Activated T-helper 2 cell treated with anti-CD3 and anti-CD28 coated beads, Interferon-gamma antibody, Interleukin-2, Interleukin-4, amounts not matched to agents 10 μg/mL and 5 μg/mL and 100 μg/mL, durations not matched to agents 14 hours and 24 hours and 36 hours (primary cell): ENCODE data around the gene NLRP1. TPM values are rescaled to one million over a fixed set of nuclear protein-coding genes. Genes with fewer than 3 reads are reported as not detected.

Experiments used
- DNase-seq: peaks from one replicate; pipeline ENCODE4 v3.0.0; 2021; ENCODE audit warnings: low spot score
- H3K27ac Mint-ChIP-seq: one replicate; pipeline ENCODE4 v1.8.0; 2021; ENCODE audit warnings: mixed read lengths
- H3K27me3 Mint-ChIP-seq: one replicate; pipeline ENCODE4 v1.8.0; 2021; ENCODE audit warnings: low read depth, mixed read lengths
- H3K36me3 Mint-ChIP-seq: one replicate; pipeline ENCODE4 v1.8.0; 2021; ENCODE audit warnings: low read depth, mixed read lengths
- H3K4me1 Mint-ChIP-seq: one replicate; pipeline ENCODE4 v1.8.0; 2021; ENCODE audit warnings: low read depth, mixed read lengths
- H3K4me3 Mint-ChIP-seq: one replicate; pipeline ENCODE4 v1.8.0; 2021; ENCODE audit warnings: low read depth, mild to moderate bottlenecking, moderate library complexity, mixed read lengths
- H3K9me3 Mint-ChIP-seq: one replicate; pipeline ENCODE4 v1.8.0; 2021; ENCODE audit warnings: mixed read lengths
- intact Hi-C: fragments of 100-400 bp; cut with micrococcal nuclease; formaldehyde crosslinking; loops from one replicate; pipeline ENCODE4 v1.15.1; 2023
- total RNA-seq: library from RNA; stranded (reverse); gene quantifications from 2 replicates; pipeline ENCODE4 v1.2.3, GENCODE V29; 2022

The NLRP1 gene
- total RNA-seq, 1 donor from 2014 or later, result 26.3 TPM

DNA sequence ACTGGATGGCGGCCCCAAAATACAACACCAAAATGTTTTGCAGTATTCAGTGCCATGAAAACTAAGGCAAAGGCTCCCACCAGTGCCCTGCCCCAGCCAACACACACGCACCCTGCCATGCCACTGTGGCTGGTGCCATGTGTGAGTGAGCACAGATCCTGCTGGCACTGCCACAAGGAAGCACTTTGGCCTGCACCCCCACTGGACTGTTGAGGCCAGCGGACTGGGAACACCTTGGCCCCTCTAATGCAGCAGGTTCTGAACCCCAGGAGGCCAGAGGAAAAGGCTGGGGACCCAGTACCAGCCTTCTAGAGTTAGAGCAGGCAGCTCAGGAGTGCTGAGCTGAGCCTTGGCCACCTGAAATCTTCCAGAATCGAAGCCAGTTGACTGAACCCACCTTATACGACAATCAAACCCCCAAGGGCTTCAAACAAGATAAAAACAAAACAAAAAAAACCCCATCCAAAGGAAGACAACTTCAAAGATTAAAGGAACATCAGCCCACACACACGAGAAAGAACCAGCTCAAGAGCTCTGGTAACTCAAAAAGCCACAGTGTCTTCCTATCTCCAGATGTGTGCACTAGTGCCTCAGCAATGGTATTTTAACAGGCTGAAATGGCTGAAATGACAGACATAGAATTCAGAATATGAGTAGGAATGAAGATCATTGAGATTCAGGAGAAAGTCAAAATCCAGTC is 21.5 kb downstream of the NLRP1 start:
- H3K9me3 Mint-ChIP-seq, result no peaks in the 10 kb centered on the region
- peaks cover 46% of the 10 kb centered on the region for H3K36me3 Mint-ChIP-seq
- H3K4me1 Mint-ChIP-seq, result peaks cover 8% of the 10 kb centered on the region
- no peaks in the 10 kb centered on the region for H3K27me3 Mint-ChIP-seq
- H3K4me3 Mint-ChIP-seq, result no peak overlapping the region
- H3K27ac Mint-ChIP-seq, result peak overlapping the region; percentile 53
- intact Hi-C loops, result no loop called here
- no peak for DNase-seq

DNA sequence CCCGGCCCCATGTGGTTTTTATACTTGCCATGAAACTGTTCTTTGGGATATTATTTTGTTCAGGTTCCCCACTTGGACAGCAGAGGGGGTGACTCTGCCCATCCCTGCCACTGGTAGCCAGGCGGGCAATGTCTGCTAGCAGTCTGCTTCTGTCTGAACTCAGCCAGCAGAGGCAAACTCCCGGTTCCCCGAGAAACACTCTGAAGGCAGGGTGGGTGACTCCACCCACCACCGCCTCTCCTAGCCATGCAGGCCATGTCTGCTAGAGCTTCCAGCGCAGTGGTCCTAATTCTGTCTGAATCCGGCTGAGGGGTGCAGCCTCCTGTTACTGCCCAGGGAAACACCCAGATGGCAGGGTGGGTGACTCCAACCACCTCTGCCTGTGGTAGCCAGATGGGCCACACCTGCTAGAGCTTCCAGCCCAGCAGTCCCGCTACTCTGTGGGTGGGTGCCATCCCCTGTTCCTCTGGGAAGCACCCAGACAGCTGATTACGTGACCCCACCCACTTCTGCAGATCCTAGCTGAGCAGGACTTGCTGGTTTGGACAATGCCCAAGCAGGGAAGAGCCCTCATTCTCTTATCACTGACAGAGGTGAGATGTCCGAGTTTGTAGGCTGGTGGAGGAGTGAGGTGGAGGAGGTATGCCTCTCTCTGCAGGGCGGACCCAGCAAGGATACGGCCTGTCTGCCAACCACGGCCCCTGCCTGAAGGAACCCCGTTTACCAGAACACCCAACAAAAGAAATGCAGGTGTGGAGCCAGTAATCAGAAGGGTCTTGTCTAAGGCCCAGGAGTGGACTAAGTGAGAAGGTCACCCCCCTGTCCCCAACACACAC is 22.4 kb downstream of the NLRP1 start:
- H3K27me3 Mint-ChIP-seq, result no peaks in the 10 kb centered on the region
- H3K27ac Mint-ChIP-seq, result no peak overlapping the region
- DNase-seq, result no peak
- intact Hi-C loops, result no loop called here
- no peak overlapping the region for H3K4me3 Mint-ChIP-seq
- H3K36me3 Mint-ChIP-seq, result peaks cover 46% of the 10 kb centered on the region
- H3K4me1 Mint-ChIP-seq, result peaks cover 8% of the 10 kb centered on the region
- no peaks in the 10 kb centered on the region for H3K9me3 Mint-ChIP-seq

GRCh38 chr17:5560361-5560988 is 23.8 kb downstream of the NLRP1 start:
- no peak for DNase-seq
- Mint-ChIP-seq H3K4me1 (peaks cover 8% of the 10 kb centered on the region), H3K9me3 (no peaks in the 10 kb centered on the region), H3K27ac (no peak overlapping the region), H3K27me3 (no peaks in the 10 kb centered on the region), H3K4me3 (no peak overlapping the region), H3K36me3 (peaks cover 43% of the 10 kb centered on the region)
- intact Hi-C loops, result no loop called here

DNA sequence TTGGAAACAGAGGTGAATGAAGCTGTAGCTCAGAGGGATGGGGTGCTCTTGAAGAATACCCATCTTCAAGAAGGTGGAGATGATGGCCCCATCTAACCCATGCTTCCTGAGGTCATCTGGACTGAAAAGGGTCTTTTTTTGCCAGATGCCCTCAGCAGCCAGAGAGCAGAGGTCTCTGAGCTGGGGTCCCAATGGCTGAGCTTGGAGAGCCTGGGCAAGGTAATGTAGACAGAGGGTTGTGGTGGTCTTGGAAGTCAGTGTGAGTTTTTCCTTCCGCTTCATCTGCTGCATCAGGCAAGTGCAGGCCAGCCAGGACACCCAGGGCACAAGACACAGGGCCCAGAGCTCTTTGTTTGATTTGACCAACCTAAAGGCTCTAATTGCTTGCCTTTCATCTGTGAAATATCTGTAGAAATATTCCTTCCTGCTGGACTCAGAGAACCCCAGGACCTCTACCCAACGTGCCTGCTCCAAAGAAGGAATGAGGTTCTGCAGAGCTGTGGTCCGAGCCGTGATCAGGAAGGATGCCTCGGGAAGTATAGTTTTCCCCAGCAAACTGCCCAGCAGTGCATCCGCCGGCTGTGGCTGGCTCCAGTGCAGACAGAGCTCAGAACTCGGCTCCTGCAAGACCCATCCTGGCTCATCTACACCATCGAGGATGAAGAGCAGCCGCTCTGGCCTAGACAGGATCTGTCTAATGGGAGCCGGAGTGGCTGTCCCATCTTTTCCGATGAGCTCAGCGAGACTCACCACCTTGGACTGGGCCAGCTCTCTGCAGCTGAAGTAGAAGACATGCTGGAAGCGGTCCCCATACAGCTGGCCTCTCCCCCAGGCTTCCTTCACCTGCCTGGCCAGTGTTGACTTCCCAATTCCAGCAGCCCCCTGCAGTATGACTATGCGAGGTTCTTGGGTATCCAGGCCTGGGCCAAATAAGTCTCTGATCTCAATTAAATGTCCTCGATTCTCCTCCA is 25.2 kb downstream of the NLRP1 start:
- Mint-ChIP-seq H3K27me3 (no peaks in the 10 kb centered on the region), H3K9me3 (no peaks in the 10 kb centered on the region), H3K4me3 (no peak overlapping the region), H3K36me3 (peaks cover 45% of the 10 kb centered on the region), H3K4me1 (peaks cover 6% of the 10 kb centered on the region), H3K27ac (no peak overlapping the region)
- intact Hi-C loops, result no loop called here
- no peak for DNase-seq

DNA sequence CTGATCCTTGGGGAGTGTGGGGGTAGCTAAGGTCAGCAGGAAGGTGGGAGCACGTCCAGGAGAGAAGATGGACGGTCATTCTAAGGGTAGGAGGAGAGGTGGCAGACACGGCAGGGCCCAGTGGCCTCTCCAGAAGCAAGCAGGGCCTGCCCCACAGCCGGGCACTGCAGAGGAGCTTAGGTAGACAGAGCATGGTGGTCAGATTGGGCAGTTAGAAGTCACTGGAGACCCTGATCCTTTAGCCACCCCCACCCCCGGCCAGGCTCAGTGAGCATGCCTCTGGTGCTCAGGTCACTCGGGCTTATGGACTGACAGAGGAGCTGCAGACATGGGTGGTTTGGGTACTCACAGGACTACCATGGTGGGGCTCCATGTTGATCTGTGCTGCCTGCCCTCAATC is 26.3 kb downstream of the NLRP1 start:
- intact Hi-C loops, result no loop called here
- Mint-ChIP-seq H3K27ac (no peak overlapping the region), H3K27me3 (no peaks in the 10 kb centered on the region), H3K36me3 (peaks cover 42% of the 10 kb centered on the region), H3K4me1 (peaks cover 2% of the 10 kb centered on the region), H3K4me3 (no peak overlapping the region), H3K9me3 (no peaks in the 10 kb centered on the region)
- no peak for DNase-seq

- Mint-ChIP-seq H3K36me3 (peaks cover 45% of the 10 kb centered on the region), H3K4me3 (no peak overlapping the region), H3K27me3 (no peaks in the 10 kb centered on the region), H3K4me1 (no peaks in the 10 kb centered on the region), H3K27ac (no peak overlapping the region), H3K9me3 (no peaks in the 10 kb centered on the region)
- intact Hi-C loops, result no loop called here
- no peak for DNase-seq
These were observed 26.8 kb downstream of the NLRP1 start for GRCh38 chr17:5557485-5557884.

DNA sequence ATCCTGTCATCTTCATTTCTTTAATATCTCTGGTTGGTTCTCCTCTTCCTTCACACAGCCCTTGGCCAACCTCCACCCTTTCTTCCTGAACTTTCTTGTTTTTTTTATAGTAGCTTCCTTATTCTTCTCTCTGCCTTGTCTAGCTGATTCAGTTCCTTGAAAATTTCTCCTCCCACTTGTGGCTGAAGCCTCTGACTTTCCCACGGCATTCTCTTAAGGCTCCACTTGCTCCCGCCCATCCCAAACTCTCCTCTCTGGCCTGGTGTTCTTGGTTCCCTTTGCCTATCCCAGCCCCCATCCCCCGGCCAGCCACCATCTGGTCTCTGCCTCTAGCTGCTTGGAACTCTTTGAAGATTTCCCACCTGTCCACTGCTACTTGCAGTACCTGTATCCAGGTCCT is 29.1 kb downstream of the NLRP1 start:
- H3K4me3 Mint-ChIP-seq, result no peak overlapping the region
- DNase-seq, result no peak
- H3K9me3 Mint-ChIP-seq, result no peaks in the 10 kb centered on the region
- no peak overlapping the region for H3K27ac Mint-ChIP-seq
- H3K36me3 Mint-ChIP-seq, result peaks cover 61% of the 10 kb centered on the region
- H3K27me3 Mint-ChIP-seq, result no peaks in the 10 kb centered on the region
- intact Hi-C loops, result no loop called here
- H3K4me1 Mint-ChIP-seq, result no peaks in the 10 kb centered on the region

- H3K9me3 Mint-ChIP-seq, result no peaks in the 10 kb centered on the region
- no peak for DNase-seq
- no peak overlapping the region for H3K4me3 Mint-ChIP-seq
- intact Hi-C loops, result no loop called here
- H3K27me3 Mint-ChIP-seq, result no peaks in the 10 kb centered on the region
- no peak overlapping the region for H3K27ac Mint-ChIP-seq
- H3K36me3 Mint-ChIP-seq, result peaks cover 53% of the 10 kb centered on the region
- no peaks in the 10 kb centered on the region for H3K4me1 Mint-ChIP-seq
These were observed 30.8 kb downstream of the NLRP1 start for GRCh38 chr17:5553479-5553878.

DNA sequence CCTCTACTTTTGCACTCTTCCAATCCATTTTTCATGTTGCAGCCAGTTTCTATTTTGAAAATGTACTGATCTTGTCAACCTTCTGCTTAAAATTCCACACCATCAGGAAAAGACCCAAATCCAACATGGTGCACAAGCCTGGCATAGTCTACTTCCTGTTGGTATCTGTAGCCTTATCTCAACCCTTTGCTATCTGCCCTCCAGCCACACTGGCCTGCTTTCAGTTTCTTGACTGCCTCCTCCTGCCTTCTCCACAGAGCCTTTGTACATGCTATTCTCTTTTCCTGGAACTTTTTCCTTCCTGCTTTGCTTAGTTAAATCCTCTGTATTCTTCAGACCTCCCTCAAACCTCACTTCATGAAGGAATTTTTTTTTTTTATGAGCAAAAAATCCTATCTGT is 31.5 kb downstream of the NLRP1 start:
- DNase-seq, result no peak
- peaks cover 57% of the 10 kb centered on the region for H3K36me3 Mint-ChIP-seq
- H3K9me3 Mint-ChIP-seq, result no peaks in the 10 kb centered on the region
- H3K4me3 Mint-ChIP-seq, result no peak overlapping the region
- no peaks in the 10 kb centered on the region for H3K4me1 Mint-ChIP-seq
- H3K27ac Mint-ChIP-seq, result no peak overlapping the region
- H3K27me3 Mint-ChIP-seq, result no peaks in the 10 kb centered on the region
- intact Hi-C loops, result no loop called here

DNA sequence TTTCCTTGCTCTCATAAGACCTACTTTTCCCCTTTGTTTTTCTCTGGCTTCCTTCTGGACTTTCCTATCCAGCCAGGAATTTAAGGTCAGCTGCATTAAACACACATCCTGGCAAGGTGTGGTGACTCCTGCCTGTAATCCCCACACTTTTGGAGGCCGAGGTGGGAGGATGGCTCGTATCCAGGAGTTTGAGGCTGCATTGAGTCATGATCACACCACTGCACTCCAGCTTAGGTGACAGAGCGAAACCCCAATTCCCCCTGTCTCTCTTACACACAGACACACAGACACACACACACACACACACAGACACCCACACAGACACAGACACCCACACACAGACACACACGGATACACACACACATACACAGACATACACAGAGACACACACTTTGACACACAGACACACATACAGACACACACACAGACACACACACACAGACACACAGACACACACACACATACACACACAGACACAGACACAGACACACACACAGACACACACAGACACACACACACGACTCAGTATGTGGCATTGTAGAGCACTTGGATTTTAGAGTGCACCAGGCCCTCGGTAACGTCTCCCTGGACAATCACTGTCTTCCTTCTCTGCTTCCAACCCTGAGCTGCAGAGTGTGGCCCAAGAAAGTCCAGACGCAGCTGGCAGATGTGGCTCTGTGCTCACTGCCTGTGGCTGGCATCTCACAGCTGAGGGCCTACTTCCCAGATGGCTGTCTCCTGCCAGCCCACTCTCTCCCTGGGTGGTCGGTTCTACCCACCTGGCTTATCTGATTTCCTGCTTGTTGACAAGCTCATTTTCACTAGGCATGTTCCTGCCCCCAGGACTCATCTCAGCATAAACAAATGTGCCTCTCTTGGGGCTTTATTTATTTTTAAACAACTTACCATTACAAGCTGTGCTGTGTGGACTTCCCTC is 39.0 kb downstream of the NLRP1 start:
- Mint-ChIP-seq H3K4me3 (no peak overlapping the region), H3K27me3 (no peaks in the 10 kb centered on the region), H3K36me3 (peaks cover 55% of the 10 kb centered on the region), H3K4me1 (no peaks in the 10 kb centered on the region), H3K27ac (no peak overlapping the region), H3K9me3 (no peaks in the 10 kb centered on the region)
- intact Hi-C loops, result no loop called here
- DNase-seq, result no peak

DNA sequence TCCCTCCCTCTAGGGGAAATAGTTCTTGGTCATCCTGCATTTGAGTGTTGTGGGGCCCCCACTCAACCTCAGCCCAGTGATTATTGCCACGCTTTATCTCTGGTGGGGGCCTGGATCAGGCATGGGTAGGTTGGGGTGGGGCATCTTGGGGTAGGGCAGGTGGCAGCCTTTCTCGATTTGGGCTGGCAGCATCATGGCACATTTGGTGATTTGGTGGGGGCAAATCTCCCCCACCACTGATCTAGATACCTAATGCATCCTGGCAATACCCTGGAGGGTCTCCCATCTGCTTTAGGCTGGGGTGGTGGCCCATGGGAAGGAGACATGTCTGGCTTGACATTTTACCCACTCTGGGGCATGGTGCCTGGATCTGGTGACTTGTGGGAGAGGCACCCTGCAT is 40.2 kb downstream of the NLRP1 start:
- no peak for DNase-seq
- H3K27ac Mint-ChIP-seq, result no peak overlapping the region
- H3K4me1 Mint-ChIP-seq, result no peaks in the 10 kb centered on the region
- H3K36me3 Mint-ChIP-seq, result peaks cover 64% of the 10 kb centered on the region
- no peak overlapping the region for H3K4me3 Mint-ChIP-seq
- no peaks in the 10 kb centered on the region for H3K9me3 Mint-ChIP-seq
- intact Hi-C loops, result no loop called here
- H3K27me3 Mint-ChIP-seq, result no peaks in the 10 kb centered on the region
